ENCODE data around the gene MELTF. TPM values are rescaled to one million over a fixed set of nuclear protein-coding genes. Genes with fewer than 3 reads are reported as not detected.

The MELTF gene
- total and polyA plus RNA-seq, 2 of the 13 experiments (the other 11 are each of a cell fraction or from before 2014, with no cell fraction given): 3.2 to 7.5 TPM

- TF ChIP-seq NCOR1 (IDR thresholded peaks at IDR 0.05; ENCODE audit: borderline replicate concordance, low read length) (no peak; the same call in 1 of the 2 replicates), ZNF614 (CRISPR knock-in tag; IDR thresholded peaks at IDR 0.05; ENCODE audit: borderline replicate concordance) (peak; percentile 72), ZNF570 (CRISPR knock-in tag; IDR thresholded peaks at IDR 0.05; ENCODE audit: borderline replicate concordance) (no peak), ETS1 (CRISPR knock-in tag; IDR thresholded peaks at IDR 0.05) (no peak), ZNF646 (CRISPR knock-in tag; IDR thresholded peaks at IDR 0.05) (no peak), GLI4 (CRISPR knock-in tag; IDR thresholded peaks at IDR 0.05; ENCODE audit: borderline replicate concordance) (no peak), TERF1 (CRISPR knock-in tag; IDR thresholded peaks at IDR 0.05) (no peak), SP4 (CRISPR knock-in tag; IDR thresholded peaks at IDR 0.05) (no peak), ZMYM3 (CRISPR knock-in tag; IDR thresholded peaks at IDR 0.05) (no peak; the same call in 1 of the 2 replicates), SRY (CRISPR knock-in tag; IDR thresholded peaks at IDR 0.05) (no peak; the same call in 1 of the 2 replicates), THAP8 (CRISPR knock-in tag; IDR thresholded peaks at IDR 0.05; ENCODE audit: borderline replicate concordance) (no peak; the same call in 1 of the 2 replicates), JUND (CRISPR knock-in tag; IDR thresholded peaks at IDR 0.05) (no peak), ZBTB49 (CRISPR knock-in tag; IDR thresholded peaks at IDR 0.05; ENCODE audit: borderline replicate concordance) (no peak), EP300 (IDR thresholded peaks at IDR 0.05; ENCODE audit: low read depth in 2 of 2, low read length in 2 of 2) (peak in 1 of 2 experiments; percentile 84; a peak in 2 of 4 replicates), EP300 (CRISPR knock-in tag; IDR thresholded peaks at IDR 0.05; ENCODE audit: borderline replicate concordance) (peak; percentile 53; the same call in 1 of the 2 replicates)
Measured at GRCh38 chr3:196962108-196962929, 67.3 kb downstream of the MELTF start (continued).

Measured in HepG2 (cell line).